Spleen (tissue), 11 donors: Measurements from ENCODE around the gene KLHL25. TPM values are rescaled to one million over a fixed set of nuclear protein-coding genes. Genes with fewer than 3 reads are reported as not detected.

Experiments
- DNase-seq: peaks from one replicate; pipeline ENCODE4 v3.0.0-alpha.2; 2020
- H3K27ac ChIP-seq, 8 donors: fragments of 200-600 bp; sonication (generic) in 7 of 8; 1 replicate in 4 of 8; 2 replicates in 4 of 8; pipeline versions ENCODE4 v1.5.0 to v1.8.0; 2016 to 2021; ENCODE audit warnings: inconsistent platforms in 4 of 8, mild to moderate bottlenecking in 4 of 8, moderate library complexity in 1 of 8
- H3K27me3 ChIP-seq, 7 donors: fragments of 200-600 bp; sonication (generic) in 6 of 7; replicated peaks in 1 of 7; 1 replicate in 4 of 7; 2 replicates in 3 of 7; pipeline versions ENCODE4 v1.5.0 to v1.8.0; 2016 to 2021; ENCODE audit warnings: inconsistent platforms in 3 of 7, mild to moderate bottlenecking in 1 of 7
- H3K36me3 ChIP-seq, 6 donors: fragments of 200-600 bp; sonication (generic) in 5 of 6; 1 replicate in 4 of 6; 2 replicates in 2 of 6; pipeline versions ENCODE4 v1.5.0 to v1.8.0; 2016 to 2021; ENCODE audit warnings: inconsistent platforms in 2 of 6
- H3K4me1 ChIP-seq, 6 donors: fragments of 200-600 bp; sonication (generic) in 5 of 6; 1 replicate in 3 of 6; 2 replicates in 3 of 6; pipeline versions ENCODE4 v1.5.0 to v1.8.0; 2016 to 2021; ENCODE audit warnings: inconsistent platforms in 3 of 6
- H3K4me3 ChIP-seq, 8 donors: fragments of 200-600 bp; sonication (generic) in 7 of 8; 1 replicate in 4 of 8; 2 replicates in 4 of 8; pipeline versions ENCODE4 v1.5.0 to v1.8.0; 2016 to 2021; ENCODE audit warnings: inconsistent platforms in 4 of 8, mild to moderate bottlenecking in 4 of 8, moderate library complexity in 2 of 8
- H3K9me3 ChIP-seq, 8 donors: fragments of 200-600 bp; sonication (generic) in 7 of 8; 1 replicate in 4 of 8; 2 replicates in 4 of 8; pipeline versions ENCODE4 v1.5.0 to v1.8.0; 2016 to 2021; ENCODE audit warnings: inconsistent platforms in 4 of 8
- CTCF ChIP-seq, 11 experiments: fragments of 200-600 bp in 7 of 11; fragments of 450-650 bp in 4 of 11; sonication (generic) in 4 of 11; IDR thresholded peaks in 8 of 11; conservative IDR thresholded peaks in 3 of 11; 1 replicate in 7 of 11; 2 replicates in 4 of 11; pipeline versions ENCODE4 v1.4.0 to v1.8.0; 2016 to 2021; ENCODE audit warnings: antibody characterized with exemption in 11 of 11, inconsistent platforms in 4 of 11, mild to moderate bottlenecking in 1 of 11
- POLR2A ChIP-seq, 3 donors: fragments of 450-650 bp; IDR thresholded peaks; one replicate each; pipeline ENCODE4 v1.5.1; 2017; ENCODE audit warnings: antibody characterized with exemption in 3 of 3, mild to moderate bottlenecking in 1 of 3
- POLR2AphosphoS5 ChIP-seq, 3 donors: sonication (generic); formaldehyde crosslinking; IDR thresholded peaks; one replicate each; pipeline ENCODE4 v1.5.1; 2017; ENCODE audit warnings: antibody characterized with exemption in 3 of 3
- WGBS, 5 donors: extraction: QIAGEN DNeasy Blood & Tissue Kit in 3 of 5; methylation state at CpG; one replicate each; pipeline versions ENCODE4 v1.1.5 to v1.1.7; 2013 to 2018; 5-methylcytosine and 5-hydroxymethylcytosine counted together
- intact Hi-C: fragments of 100-400 bp; cut with DNase I; formaldehyde crosslinking; loops from one replicate; pipeline ENCODE4 v1.15.0; 2023; ENCODE audit warnings: low total_unique reads
- polyA plus RNA-seq, 3 donors: library from polyadenylated mRNA; stranded (reverse); fragments of 200-250 nt; gene quantifications; one replicate each; pipeline ENCODE4 v1.2.1, GENCODE V29; 2013
- total RNA-seq, 7 donors: library from RNA; depleted of rRNA in 3 of 7; stranded (reverse); fragments of >200 nt in 3 of 7; fragmentation: NEBNext Ultra II Directional in 4 of 7; extraction: Animal tissue kit (Norgen Biotek cat#: 25700) in 4 of 7; gene quantifications; one replicate each; pipeline versions ENCODE4 v1.1.0 to v1.2.1, GENCODE V29; 2016 to 2021
- donor health status: healthy with polysubstance abuse.
- donor health status: DM: no; HTN: no; CAD: no; lungs with moderate emphysema.
- donor health status: DM: no; HTN: no; CAD: no.
- donor health status: Bipolar disorder and iron deficiency.
- donor health status: healthy.
- donor health status: DM: no; HTN: no; CAD: no.
- donor health status: DM: yes; HTN: yes; CAD: no.

KLHL25 gene
- total and polyA plus RNA-seq, 10 donors: 1.00 to 4.6 (median 3.1) TPM

GRCh38 chr15:85745023-85745422, 49.7 kb downstream of the KLHL25 start:
- peaks cover 9 to 99% (median 88%) of the 10 kb centered on the region in 6 donors for H3K36me3 ChIP-seq
- H3K27me3 ChIP-seq: no peaks in the 10 kb centered on the region
- H3K9me3 ChIP-seq: no peaks in the 10 kb centered on the region
- no peak for TF ChIP-seq POLR2A (IDR thresholded peaks at IDR 0.05)
- TF ChIP-seq CTCF (IDR thresholded peaks at IDR 0.05 in 8 of 11, conservative IDR thresholded peaks at IDR 0.05 in 3 of 11): no peak
- TF ChIP-seq POLR2AphosphoS5 (IDR thresholded peaks at IDR 0.05): no peak
- peak; percentile 54 for DNase-seq
- no peak overlapping the region for H3K4me3 ChIP-seq
- no peak overlapping the region for H3K27ac ChIP-seq
- intact Hi-C loops: no loop called here
- peaks cover 0 to 27% (median 12%) of the 10 kb centered on the region in 6 donors for H3K4me1 ChIP-seq
- 86 to 95% (median 89%) methylated on average over 12 of the region's 12 CpGs for WGBS, 5 donors

- Histone ChIP-seq H3K4me1 (peaks cover 0 to 23% (median 11%) of the 10 kb centered on the region in 6 donors), H3K27ac (no peak overlapping the region), H3K36me3 (peaks cover 9 to 100% (median 91%) of the 10 kb centered on the region in 6 donors), H3K9me3 (no peaks in the 10 kb centered on the region), H3K4me3 (no peak overlapping the region), H3K27me3 (no peaks in the 10 kb centered on the region)
- TF ChIP-seq POLR2AphosphoS5 (IDR thresholded peaks at IDR 0.05) (peak in 1 of 3 donors; percentile 55), POLR2A (IDR thresholded peaks at IDR 0.05) (no peak), CTCF (IDR thresholded peaks at IDR 0.05 in 8 of 11, conservative IDR thresholded peaks at IDR 0.05 in 3 of 11) (no peak)
- peak; percentile 64 for DNase-seq
- intact Hi-C loops: no loop called here
- 96 to 99% (median 98%) methylated on average over 9 to 10 of the region's 10 CpGs for WGBS, 5 donors
Measured at GRCh38 chr15:85744579-85744978, 50.1 kb downstream of the KLHL25 start.

GRCh38 chr15:85743392-85744055, 51.2 kb downstream of the KLHL25 start:
- DNase-seq: no peak
- H3K9me3 ChIP-seq: no peaks in the 10 kb centered on the region
- no peak overlapping the region for H3K4me3 ChIP-seq
- TF ChIP-seq POLR2AphosphoS5 (IDR thresholded peaks at IDR 0.05) (peak in 1 of 3 donors; percentile 39), CTCF (IDR thresholded peaks at IDR 0.05 in 8 of 11, conservative IDR thresholded peaks at IDR 0.05 in 3 of 11) (no peak), POLR2A (IDR thresholded peaks at IDR 0.05) (no peak)
- H3K4me1 ChIP-seq: peaks cover 0 to 12% (median 4%) of the 10 kb centered on the region in 6 donors
- H3K27me3 ChIP-seq: no peaks in the 10 kb centered on the region
- 85 to 93% (median 91%) methylated on average over 14 of the region's 14 CpGs for WGBS, 5 donors
- no peak overlapping the region for H3K27ac ChIP-seq
- intact Hi-C loops: no loop called here
- H3K36me3 ChIP-seq: peaks cover 9 to 100% (median 90%) of the 10 kb centered on the region in 6 donors

DNA sequence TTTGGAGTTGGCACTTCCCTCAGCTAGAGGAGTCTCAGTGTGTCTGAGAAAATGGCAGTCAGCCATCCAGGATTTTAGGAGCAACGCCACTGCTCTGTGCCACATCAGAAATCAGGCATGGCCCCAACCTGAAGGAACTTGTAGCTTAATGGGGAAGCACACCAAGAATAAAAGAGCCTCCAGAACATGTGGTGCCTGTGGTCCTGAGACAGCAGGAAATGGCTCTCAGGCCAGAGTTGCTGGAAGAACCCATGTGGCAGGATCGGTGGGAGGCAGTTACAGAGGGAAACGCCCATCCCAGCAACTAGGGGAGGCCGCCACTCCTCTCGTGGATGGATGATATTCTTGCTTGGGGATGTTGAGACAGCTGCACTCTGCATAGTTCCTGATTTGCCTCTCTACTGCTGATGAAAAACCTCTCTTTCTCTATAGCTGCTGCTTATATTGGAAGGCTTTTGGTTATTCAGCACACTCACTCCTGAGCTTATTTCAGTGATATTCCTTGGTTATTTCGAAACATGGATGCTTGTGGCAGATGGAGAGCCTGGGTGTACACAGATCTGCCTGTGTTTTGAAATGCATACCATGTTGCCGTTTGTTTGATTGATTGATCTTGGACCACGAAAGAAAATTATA, 52.4 kb downstream of the KLHL25 start:
- WGBS, 5 donors: 64 to 81% (median 72%) methylated on average over 8 of the region's 8 CpGs
- intact Hi-C loops: no loop called here
- no peak overlapping the region for H3K4me3 ChIP-seq
- peak; percentile 53 for DNase-seq
- H3K27ac ChIP-seq: no peak overlapping the region
- peaks cover 9 to 100% (median 90%) of the 10 kb centered on the region in 6 donors for H3K36me3 ChIP-seq
- TF ChIP-seq POLR2AphosphoS5 (IDR thresholded peaks at IDR 0.05) (peak in 1 of 3 donors; percentile 27), CTCF (IDR thresholded peaks at IDR 0.05 in 8 of 11, conservative IDR thresholded peaks at IDR 0.05 in 3 of 11) (no peak)
- no peaks in the 10 kb centered on the region for H3K27me3 ChIP-seq
- H3K9me3 ChIP-seq: no peaks in the 10 kb centered on the region
- peaks cover 0 to 4% (median 0%) of the 10 kb centered on the region in 6 donors for H3K4me1 ChIP-seq
